ENCODE measurements around the gene RNASEL.

RNASEL gene

DNA sequence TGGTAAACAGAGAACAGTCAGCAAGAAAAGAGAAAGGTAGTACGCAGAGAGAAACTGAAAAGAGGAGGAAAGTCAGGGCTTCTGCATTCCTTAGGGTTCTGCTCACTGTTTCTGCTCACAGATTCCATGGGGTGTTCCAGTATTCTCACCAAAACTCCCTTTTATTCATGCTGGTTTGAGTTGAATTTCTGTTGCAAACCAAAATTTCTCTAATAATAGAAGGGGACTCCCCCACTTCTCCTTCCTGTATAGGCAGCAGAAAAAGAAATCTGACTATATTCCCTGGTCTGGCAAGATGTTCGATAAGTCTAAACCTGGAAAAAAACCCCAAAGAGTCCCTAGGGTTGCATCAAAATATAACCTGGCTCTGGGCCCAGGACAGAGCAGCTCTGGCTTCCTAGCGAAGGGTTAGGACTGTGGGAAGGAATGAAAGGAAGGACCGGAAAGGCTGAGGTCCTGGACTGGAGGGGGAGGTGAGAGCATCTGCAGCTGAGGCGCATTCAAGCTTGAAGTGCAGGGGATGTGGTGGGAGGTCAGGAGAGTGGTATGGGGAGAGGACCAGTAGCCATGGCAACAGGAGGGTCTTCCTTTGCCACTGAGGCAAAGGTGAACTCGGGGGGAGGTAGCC, 34.0 kb upstream of the RNASEL start:
- TF ChIP-seq, protein P1, sequence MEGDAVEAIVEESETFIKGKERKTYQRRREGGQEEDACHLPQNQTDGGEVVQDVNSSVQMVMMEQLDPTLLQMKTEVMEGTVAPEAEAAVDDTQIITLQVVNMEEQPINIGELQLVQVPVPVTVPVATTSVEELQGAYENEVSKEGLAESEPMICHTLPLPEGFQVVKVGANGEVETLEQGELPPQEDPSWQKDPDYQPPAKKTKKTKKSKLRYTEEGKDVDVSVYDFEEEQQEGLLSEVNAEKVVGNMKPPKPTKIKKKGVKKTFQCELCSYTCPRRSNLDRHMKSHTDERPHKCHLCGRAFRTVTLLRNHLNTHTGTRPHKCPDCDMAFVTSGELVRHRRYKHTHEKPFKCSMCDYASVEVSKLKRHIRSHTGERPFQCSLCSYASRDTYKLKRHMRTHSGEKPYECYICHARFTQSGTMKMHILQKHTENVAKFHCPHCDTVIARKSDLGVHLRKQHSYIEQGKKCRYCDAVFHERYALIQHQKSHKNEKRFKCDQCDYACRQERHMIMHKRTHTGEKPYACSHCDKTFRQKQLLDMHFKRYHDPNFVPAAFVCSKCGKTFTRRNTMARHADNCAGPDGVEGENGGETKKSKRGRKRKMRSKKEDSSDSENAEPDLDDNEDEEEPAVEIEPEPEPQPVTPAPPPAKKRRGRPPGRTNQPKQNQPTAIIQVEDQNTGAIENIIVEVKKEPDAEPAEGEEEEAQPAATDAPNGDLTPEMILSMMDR (IDR thresholded peaks at IDR 0.05; ENCODE audit: extremely low read depth, insufficient read depth, missing control alignments): no peak
- DNase-seq (ENCODE audit: low spot score): no peak
- in situ Hi-C loops (cut with MboI; ENCODE audit: low pct_unique_long_range_greater_than_20kb, low sequenced_read_pairs, unreplicated experiment): no loop called here

DNA sequence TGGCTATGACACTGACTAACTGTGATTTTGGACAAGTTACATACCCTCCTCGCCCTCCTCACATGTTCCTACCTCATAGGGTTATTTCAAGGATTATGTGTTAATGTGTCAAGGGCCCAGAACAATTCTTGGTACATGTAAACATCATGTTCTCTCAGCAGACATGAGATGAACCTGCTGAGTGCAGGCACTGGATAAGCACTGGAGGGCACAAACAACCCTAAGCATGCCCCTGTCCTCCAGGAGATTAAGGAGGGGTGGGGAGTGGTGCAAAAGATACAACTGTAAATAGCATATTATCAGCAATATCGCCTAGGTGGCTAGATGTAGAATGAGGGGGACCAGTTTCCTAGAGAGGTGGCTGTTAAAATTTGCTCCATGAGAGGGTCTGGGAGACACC, 32.9 kb upstream of the RNASEL start:
- TF ChIP-seq, protein P1 (IDR thresholded peaks at IDR 0.05; ENCODE audit: extremely low read depth, insufficient read depth, missing control alignments): no peak
- in situ Hi-C loops (cut with MboI; ENCODE audit: low pct_unique_long_range_greater_than_20kb, low sequenced_read_pairs, unreplicated experiment): no loop called here
- DNase-seq (ENCODE audit: low spot score): no peak

DNA sequence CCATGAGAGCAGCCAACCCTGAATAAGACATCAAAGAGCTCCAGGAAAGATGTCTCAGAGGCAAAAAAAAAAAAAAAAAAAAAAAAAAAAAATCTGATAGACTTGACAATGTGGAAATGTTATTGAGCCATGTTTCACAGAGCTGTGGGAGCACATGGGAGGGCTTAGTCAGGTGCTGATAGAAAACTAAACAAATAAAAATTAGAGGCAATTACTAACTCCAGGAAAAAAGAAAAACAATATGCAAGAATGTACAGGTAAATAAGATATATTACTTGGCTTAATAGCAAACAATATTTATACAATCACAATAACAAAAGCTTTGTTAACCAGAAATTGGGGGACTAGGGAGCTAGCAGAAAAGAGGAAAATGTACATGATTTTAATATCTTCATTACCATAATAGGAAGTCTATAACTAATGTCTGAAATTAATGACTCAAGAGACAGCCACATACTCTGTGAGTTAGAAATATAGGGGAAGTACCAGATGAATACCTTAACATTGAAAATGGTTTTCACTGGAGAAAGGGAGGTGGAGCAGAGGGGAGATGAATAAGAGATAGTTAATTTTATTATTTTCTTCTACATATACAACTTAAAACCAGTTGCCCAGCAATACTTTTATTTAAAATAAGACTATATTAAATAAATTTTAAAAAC, 32.0 kb upstream of the RNASEL start:
- in situ Hi-C loops (cut with MboI; ENCODE audit: low pct_unique_long_range_greater_than_20kb, low sequenced_read_pairs, unreplicated experiment): no loop called here
- no peak for DNase-seq (ENCODE audit: low spot score)
- TF ChIP-seq, protein P1 (IDR thresholded peaks at IDR 0.05; ENCODE audit: extremely low read depth, insufficient read depth, missing control alignments): no peak

DNA sequence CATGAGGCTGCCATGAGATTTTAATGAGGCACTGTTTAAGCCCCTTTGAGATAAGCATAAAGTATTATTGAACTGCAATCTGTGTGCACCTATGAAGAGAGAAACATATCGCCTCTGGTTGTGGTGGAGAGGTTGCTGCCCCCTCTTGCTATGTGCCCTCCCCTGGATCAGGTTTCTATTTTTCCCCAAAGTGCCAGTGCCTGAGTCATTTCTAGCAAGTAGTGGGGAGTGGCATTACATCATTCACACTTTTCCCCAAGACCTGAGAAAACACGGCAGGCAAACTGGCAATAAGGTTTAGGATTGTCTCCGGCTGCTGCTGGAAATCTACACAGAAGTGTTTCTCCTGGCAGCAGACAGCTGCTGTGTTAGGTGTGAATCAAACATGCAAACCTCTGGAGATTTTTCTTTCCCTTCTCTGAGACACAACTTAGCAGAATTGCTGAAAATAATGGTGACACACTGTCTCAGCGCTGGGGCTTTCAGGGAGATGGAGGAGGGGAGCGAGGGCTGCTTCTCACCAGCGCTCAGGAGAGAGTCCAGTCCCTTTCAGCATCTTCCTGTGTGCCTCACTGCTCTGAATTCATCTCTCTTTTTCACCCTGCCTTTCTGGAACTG, 28.8 kb upstream of the RNASEL start:
- DNase-seq (ENCODE audit: low spot score): no peak
- in situ Hi-C loops (cut with MboI; ENCODE audit: low pct_unique_long_range_greater_than_20kb, low sequenced_read_pairs, unreplicated experiment): no loop called here
- TF ChIP-seq, protein P1 (IDR thresholded peaks at IDR 0.05; ENCODE audit: extremely low read depth, insufficient read depth, missing control alignments): no peak

DNA sequence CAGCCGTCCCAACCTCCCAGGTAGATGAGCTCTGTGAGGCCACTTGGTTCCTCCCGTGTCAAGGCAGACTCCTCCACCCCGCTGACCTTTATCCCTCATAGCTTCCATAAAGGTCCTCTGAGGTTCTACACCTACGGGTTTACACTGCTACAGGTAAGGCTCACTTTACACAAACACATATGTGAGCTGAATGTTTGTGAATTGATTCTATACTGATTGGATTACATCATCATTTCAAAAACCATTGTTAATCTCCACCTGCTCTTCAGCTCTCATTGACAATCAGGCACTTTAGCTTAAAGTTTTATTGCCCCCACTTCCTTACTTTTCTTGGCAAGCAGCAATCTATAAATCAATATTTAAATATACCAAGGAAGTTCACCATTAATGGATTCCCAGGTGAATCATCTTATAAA, 28.0 kb upstream of the RNASEL start:
- no peak for DNase-seq (ENCODE audit: low spot score)
- in situ Hi-C loops (cut with MboI; ENCODE audit: low pct_unique_long_range_greater_than_20kb, low sequenced_read_pairs, unreplicated experiment): no loop called here
- TF ChIP-seq, protein P1 (IDR thresholded peaks at IDR 0.05; ENCODE audit: extremely low read depth, insufficient read depth, missing control alignments): no peak

DNA sequence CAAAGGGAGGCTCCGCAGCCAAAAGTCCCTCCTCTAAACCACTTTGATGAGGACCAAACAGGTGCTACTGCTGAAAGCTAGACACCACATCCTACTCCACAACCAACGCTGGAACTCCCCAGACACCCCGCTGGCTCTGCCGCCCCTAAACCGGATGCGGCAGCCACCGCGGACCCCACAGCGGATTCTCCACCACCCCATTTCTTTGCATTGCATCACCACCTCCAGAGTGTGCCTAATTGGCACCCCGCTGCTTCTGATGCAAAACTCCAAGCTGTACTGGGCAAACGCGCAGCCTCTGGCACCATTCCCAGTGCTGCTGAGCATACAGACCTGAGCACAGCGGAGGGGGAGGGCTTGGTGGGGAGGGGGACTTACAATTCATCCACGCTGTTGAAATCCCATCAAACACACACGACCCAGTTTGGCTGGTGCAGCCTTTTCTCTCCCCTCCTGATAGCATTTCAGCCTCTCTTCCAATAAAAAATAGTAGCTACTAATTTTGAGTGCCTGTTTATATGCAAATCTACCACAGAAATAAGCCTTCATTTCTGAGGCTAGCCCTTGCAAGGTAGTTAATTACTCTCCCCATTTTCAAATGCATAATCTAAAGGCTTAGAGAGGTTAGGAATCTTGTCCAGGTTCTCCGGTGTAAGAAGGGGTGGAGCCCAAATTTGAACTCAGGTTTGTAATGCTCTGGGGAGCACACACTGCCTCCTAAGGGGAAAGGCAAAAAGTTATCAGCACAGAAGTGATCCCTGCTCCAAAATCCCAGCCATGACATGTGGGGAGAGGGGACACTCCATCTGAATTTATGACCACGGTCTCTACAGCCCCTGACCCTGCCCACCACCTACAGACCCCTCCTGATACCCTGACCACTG, 27.3 kb upstream of the RNASEL start:
- peak; percentile 80 for DNase-seq (ENCODE audit: low spot score)
- in situ Hi-C loops (cut with MboI; ENCODE audit: low pct_unique_long_range_greater_than_20kb, low sequenced_read_pairs, unreplicated experiment): no loop called here
- TF ChIP-seq, protein P1 (IDR thresholded peaks at IDR 0.05; ENCODE audit: extremely low read depth, insufficient read depth, missing control alignments): no peak
